H1 (cell line): ENCODE data around the gene THAP2. TPM values are rescaled to one million over a fixed set of nuclear protein-coding genes. Genes with fewer than 3 reads are reported as not detected.

Experiments
- BACH1 ChIP-seq: IDR thresholded peaks from 2 replicates; pipeline ENCODE4 v1.6.1; 2012; ENCODE audit warnings: low read length, improper control_type of control experiment
- CTBP2 ChIP-seq: IDR thresholded peaks from 2 replicates; pipeline ENCODE4 v1.7.0; 2011; ENCODE audit warnings: borderline replicate concordance, mild to moderate bottlenecking, moderate library complexity, mixed read lengths, low read length; ENCODE audit not compliant: insufficient read depth, insufficient read length
- CTCF ChIP-seq, 3 experiments: IDR thresholded peaks; 1 replicate in 2 of 3; 2 replicates in 1 of 3; pipeline versions ENCODE4 v1.5.1 to v1.6.1; 2011; ENCODE audit warnings: low read length in 3 of 3, mild to moderate bottlenecking in 3 of 3, inconsistent platforms in 2 of 3, low read depth in 1 of 3, moderate library complexity in 1 of 3; ENCODE audit not compliant: insufficient read depth in 1 of 3; ENCODE audit errors: control extremely low read depth in 1 of 3
- KDM4A ChIP-seq: IDR thresholded peaks from one replicate; pipeline ENCODE4 v1.7.1; 2012; ENCODE audit warnings: low read depth, mild to moderate bottlenecking, moderate library complexity, low read length, inconsistent platforms; ENCODE audit not compliant: severe bottlenecking
- POLR2A ChIP-seq, 2 experiments: IDR thresholded peaks; 1 replicate in 1 of 2; 2 replicates in 1 of 2; pipeline ENCODE4 v1.6.1; 2011; ENCODE audit warnings: low read depth in 2 of 2, low read length in 2 of 2, mild to moderate bottlenecking in 2 of 2; ENCODE audit errors: control extremely low read depth in 1 of 2
- SRF ChIP-seq: IDR thresholded peaks from 2 replicates; pipeline ENCODE4 v1.6.1; 2011; ENCODE audit warnings: mild to moderate bottlenecking, low read depth, low read length, moderate library complexity
- SUZ12 ChIP-seq: fragments of 200-600 bp; sonication (generic); IDR thresholded peaks from 2 replicates; pipeline ENCODE4 v1.6.1; 2012; ENCODE audit warnings: mild to moderate bottlenecking, inconsistent platforms, low read length, moderate library complexity, mixed read lengths
- polyA plus RNA-seq, 7 experiments: library from polyadenylated mRNA; depleted of rRNA in 3 of 7; stranded (reverse) in 5 of 7; unstranded in 2 of 7; fragments of >200 nt in 5 of 7; fragments of 200-250 nt in 2 of 7; gene quantifications; 1 replicate in 5 of 7; 2 replicates in 1 of 7; 4 replicates in 1 of 7; pipeline versions ENCODE4 v1.2.1 to v1.2.3, GENCODE V29; 2011 to 2013; ENCODE audit warnings: missing spikeins in 2 of 7, mixed read lengths in 2 of 7
- total RNA-seq: library from RNA; stranded (reverse); fragmentation: NEBNext Ultra II Directional; extraction: Animal tissue kit (Norgen Biotek cat#: 25700); gene quantifications from 2 replicates; pipeline ENCODE4 v1.2.1, GENCODE V29; 2021

THAP2 gene
- total and polyA plus RNA-seq, 2 of the 8 experiments (the other 6 are each of a cell fraction or from before 2014, with no cell fraction given) = 1.8 to 5.3 TPM

DNA sequence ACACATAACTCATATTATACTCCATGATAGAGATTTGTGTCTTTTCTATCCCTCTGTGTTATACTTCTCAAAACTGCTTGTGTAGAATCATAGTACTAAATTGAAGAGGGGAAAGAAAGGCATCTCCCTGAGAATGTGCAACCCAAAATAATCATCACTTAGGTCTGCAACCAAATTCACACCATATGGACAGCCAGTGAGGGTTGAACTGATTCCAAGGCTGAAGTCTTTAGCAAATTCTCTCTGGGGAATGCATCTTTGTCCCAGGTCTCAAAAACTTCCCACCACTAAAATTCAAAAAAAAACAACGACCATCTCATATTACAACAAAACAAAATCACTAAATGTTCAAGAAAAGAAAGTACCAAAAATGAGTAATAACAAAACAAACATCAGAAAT, 11.4 kb upstream of the THAP2 start (continued):
- TF ChIP-seq CTCF (IDR thresholded peaks at IDR 0.05; ENCODE audit: control extremely low read depth in 1 of 3, insufficient read depth in 1 of 3, low read depth in 1 of 3, low read length in 3 of 3) = no peak
- TF ChIP-seq SUZ12 = no peak
- no peak for TF ChIP-seq SRF
- no peak for TF ChIP-seq POLR2A (IDR thresholded peaks at IDR 0.05; ENCODE audit: control extremely low read depth in 1 of 2, low read depth in 2 of 2, low read length in 2 of 2)
- no peak for TF ChIP-seq KDM4A
- no peak for TF ChIP-seq BACH1
- no peak for TF ChIP-seq CTBP2
